CD4-positive, alpha-beta T cell treated with Interleukin-15 for 1 hour (primary cell): ENCODE results near the gene MAD1L1.

Experiments
- DNase-seq: peaks from one replicate; pipeline ENCODE4 v3.0.0-alpha.2; 2020

The MAD1L1 gene

GRCh38 chr7:2038931-2039728 lies 193.6 kb downstream of the MAD1L1 start:
- DNase-seq = peak; percentile 13

GRCh38 chr7:2037808-2038522 lies 194.8 kb downstream of the MAD1L1 start:
- peak; percentile 16 for DNase-seq

GRCh38 chr7:2037301-2037807 lies 195.4 kb downstream of the MAD1L1 start:
- peak; percentile 45 for DNase-seq

GRCh38 chr7:2036786-2037185 lies 196.0 kb downstream of the MAD1L1 start:
- DNase-seq = no peak

- DNase-seq = peak; percentile 2
Observed at GRCh38 chr7:2036201-2036600, 196.5 kb downstream of the MAD1L1 start.

GRCh38 chr7:2034291-2035201 lies 198.2 kb downstream of the MAD1L1 start:
- DNase-seq = peak; percentile 13

- peak; percentile 12 for DNase-seq
Observed at GRCh38 chr7:2033586-2034135, 199.1 kb downstream of the MAD1L1 start.

- peak; percentile 10 for DNase-seq
Observed at GRCh38 chr7:2032876-2033407, 199.8 kb downstream of the MAD1L1 start.

- DNase-seq = peak; percentile 1
Observed at GRCh38 chr7:2032030-2032875, 200.5 kb downstream of the MAD1L1 start.

GRCh38 chr7:2031451-2031845 lies 201.3 kb downstream of the MAD1L1 start:
- DNase-seq = peak; percentile 15

GRCh38 chr7:2030475-2031450 lies 202.0 kb downstream of the MAD1L1 start:
- DNase-seq = peak; percentile 49

- peak; percentile 1 for DNase-seq
Observed at GRCh38 chr7:2029936-2030335, 202.8 kb downstream of the MAD1L1 start.

GRCh38 chr7:2029211-2029905 lies 203.4 kb downstream of the MAD1L1 start:
- DNase-seq = peak; percentile 5

- no peak for DNase-seq
Observed at GRCh38 chr7:2028733-2029132, 204.0 kb downstream of the MAD1L1 start.

- DNase-seq = no peak
Observed at GRCh38 chr7:2025188-2025587, 207.6 kb downstream of the MAD1L1 start.

GRCh38 chr7:2024567-2024918 lies 208.2 kb downstream of the MAD1L1 start:
- no peak for DNase-seq

GRCh38 chr7:2023877-2024566 lies 208.7 kb downstream of the MAD1L1 start:
- peak; percentile 34 for DNase-seq

GRCh38 chr7:2022737-2023250 lies 210.0 kb downstream of the MAD1L1 start:
- DNase-seq = no peak

GRCh38 chr7:2022021-2022409 lies 210.7 kb downstream of the MAD1L1 start:
- no peak for DNase-seq
